ENCODE results near the gene LGR4.
"Not testable (repeated sequence)": the region's sequence is repeated elsewhere in the genome, so short reads cannot be mapped to it uniquely, and the experiment has no call there.

The LGR4 gene

GRCh38 chr11:27348340-27348873 lies 124.2 kb downstream of the LGR4 start:
- no peak overlapping the region for H3K4me3 ChIP-seq (ENCODE audit: control insufficient read depth, low read depth, low read length)
- no peak for TF ChIP-seq CTCF (IDR thresholded peaks at IDR 0.05; ENCODE audit: control insufficient read depth, insufficient read depth, low read depth, low read length, missing control alignments)
- DNase-seq (ENCODE audit: low read depth): no peak

DNA sequence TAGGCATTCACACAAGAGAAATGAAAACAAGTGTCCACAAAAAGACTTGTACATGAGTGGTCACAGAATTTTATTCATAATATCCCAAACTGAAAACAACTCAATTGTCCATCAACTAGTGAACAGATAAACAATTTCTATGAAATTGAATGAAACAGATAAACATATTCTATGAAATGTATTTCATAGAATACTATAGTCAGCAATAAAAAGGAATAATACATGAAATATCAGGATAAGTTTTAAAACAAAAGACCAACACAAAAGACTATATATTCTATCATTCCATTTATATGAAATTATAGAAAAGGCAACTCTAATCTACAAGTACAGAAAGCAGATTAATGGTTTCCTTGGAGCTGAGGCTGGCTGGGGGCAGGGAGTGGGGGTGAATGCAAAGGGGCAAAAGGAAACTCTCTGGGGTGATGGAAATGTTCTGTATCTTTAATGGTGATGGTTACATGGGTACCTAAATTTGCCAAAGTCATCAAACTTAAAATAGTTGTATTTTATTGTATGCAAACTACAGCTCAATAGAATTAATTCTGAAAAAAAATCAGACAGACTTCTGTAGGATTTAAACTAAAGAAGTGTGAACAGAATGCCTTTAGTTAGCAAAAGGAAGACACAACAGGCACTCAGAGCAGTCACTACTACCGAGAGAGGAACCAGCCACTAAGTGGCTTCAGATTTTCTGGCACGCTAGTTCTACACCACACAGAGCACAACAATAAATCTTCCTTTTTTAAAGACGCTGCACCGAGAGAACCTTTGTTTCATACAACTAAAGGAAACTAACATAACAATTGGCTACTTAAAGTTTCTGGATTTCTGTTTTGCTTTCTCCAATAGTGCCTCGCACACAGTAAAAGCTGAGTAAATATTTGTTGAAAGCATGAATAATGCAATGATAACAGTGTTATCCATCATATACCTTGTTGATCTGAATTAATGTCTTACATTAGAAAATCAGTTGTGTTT lies 124.9 kb downstream of the LGR4 start:
- no peak overlapping the region for H3K4me3 ChIP-seq (ENCODE audit: control insufficient read depth, low read depth, low read length)
- no peak for DNase-seq (ENCODE audit: low read depth)
- TF ChIP-seq CTCF (IDR thresholded peaks at IDR 0.05; ENCODE audit: control insufficient read depth, insufficient read depth, low read depth, low read length, missing control alignments): no peak

DNA sequence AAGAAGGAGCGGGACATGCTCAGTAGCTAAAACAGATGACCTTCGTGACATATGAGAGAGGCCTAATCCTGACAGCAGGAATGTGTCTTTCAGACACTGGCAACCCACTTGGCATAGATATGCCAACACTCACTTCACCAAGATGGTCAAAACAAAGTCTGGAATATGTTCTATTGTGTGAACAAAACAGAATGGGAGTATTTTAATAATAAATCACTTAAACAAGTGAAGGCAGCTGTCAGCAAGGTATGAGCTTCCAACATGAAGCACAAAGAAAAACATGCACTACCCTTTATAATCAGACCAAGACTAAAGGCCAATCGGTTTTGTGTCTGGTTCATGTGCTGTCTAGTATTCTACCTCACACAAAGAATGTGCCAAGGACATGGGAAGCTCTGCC lies 132.6 kb downstream of the LGR4 start:
- DNase-seq (ENCODE audit: low read depth): no peak
- H3K4me3 ChIP-seq (ENCODE audit: control insufficient read depth, low read depth, low read length): no peak overlapping the region
- no peak for TF ChIP-seq CTCF (IDR thresholded peaks at IDR 0.05; ENCODE audit: control insufficient read depth, insufficient read depth, low read depth, low read length, missing control alignments)

GRCh38 chr11:27334764-27335163 lies 137.8 kb downstream of the LGR4 start:
- not testable (repeated sequence) for H3K4me3 ChIP-seq (ENCODE audit: control insufficient read depth, low read depth, low read length); DNase-seq (ENCODE audit: low read depth)

DNA sequence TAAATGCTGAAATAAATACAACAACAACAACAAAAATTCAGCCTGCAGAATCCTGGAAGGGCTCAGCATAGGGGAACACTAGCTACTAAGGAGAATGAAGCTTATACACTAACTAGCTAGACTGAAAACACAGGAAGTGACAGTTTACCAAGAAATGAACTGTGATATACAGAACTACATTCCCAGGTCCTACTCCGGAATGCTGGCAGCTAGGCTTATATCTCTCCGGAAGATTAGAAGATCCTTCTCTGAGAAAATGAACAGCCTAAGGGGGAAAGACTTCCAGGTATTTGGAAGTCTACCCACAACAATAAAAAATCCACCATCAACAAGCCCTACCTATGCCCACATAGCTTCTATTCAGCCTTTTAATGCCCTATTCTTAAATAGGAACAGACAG lies 140.6 kb downstream of the LGR4 start:
- TF ChIP-seq CTCF (IDR thresholded peaks at IDR 0.05; ENCODE audit: control insufficient read depth, insufficient read depth, low read depth, low read length, missing control alignments): no peak
- no peak for DNase-seq (ENCODE audit: low read depth)
- H3K4me3 ChIP-seq (ENCODE audit: control insufficient read depth, low read depth, low read length): no peak overlapping the region

- TF ChIP-seq CTCF (IDR thresholded peaks at IDR 0.05; ENCODE audit: control insufficient read depth, insufficient read depth, low read depth, low read length, missing control alignments): no peak
- H3K4me3 ChIP-seq (ENCODE audit: control insufficient read depth, low read depth, low read length): no peak overlapping the region
- DNase-seq (ENCODE audit: low read depth): no peak
Observed at GRCh38 chr11:27330633-27331270, 141.8 kb downstream of the LGR4 start.

Data from AG09309 (cell line).